ENCODE results near the gene ZNF488.
A peak's percentile ranks its signal among the peaks of the same experiment; 100 is the strongest.

The ZNF488 gene

DNA sequence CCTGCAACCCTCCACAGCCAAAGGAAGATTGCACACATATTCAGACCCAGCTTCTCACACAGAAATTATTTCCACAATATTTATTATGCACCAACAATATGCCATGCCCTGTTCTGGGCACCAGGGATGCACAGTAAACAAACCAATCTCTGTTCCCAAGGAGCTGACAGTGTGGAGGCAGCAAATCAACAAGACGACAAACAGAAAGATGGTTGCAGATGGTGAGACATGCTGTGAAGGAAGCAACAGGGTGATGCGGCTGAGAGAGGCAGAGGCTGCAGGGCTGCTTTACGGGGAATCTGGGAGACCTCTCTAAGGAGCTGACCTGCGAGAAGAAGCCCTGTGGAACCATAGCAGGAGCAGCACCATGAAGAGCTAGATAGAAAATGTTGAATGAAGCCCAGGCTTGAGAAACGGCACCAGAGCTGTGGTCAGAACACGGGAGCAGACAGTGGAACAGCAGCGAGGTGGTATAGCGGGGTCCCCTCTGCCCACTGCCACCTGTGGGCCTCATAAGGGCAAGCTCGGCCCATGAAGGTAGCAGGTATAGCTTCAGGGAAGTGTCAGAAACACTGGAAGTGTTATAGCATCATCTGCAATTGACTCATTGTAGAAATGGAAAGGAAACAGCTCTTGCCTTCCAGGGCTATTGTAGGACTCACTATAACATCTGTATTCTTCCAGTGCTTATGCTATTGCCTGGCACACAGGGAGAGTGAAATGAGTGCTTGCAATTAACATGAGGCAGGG lies 18.5 kb downstream of the ZNF488 start:
- DNase-seq: no peak

DNA sequence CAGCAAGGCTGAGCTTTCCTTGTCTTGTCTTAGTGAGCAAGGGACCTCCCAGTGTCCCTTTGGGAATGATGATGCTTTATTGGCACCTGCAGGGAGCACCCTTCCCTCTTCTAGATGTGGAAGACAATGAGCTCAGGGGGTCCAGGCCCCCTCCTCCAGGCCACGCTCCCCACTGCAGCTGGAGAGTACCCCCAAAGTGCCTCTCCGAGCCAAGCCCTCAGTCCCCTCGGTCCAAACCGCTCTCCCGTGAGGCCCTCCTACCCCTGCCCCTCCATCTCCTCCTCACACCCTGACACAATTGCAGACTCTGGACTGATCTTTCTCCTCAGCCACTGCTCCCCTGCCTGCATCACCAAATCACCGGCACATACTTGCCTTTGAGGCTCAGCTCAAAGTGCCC lies 19.2 kb downstream of the ZNF488 start:
- no peak for DNase-seq

DNA sequence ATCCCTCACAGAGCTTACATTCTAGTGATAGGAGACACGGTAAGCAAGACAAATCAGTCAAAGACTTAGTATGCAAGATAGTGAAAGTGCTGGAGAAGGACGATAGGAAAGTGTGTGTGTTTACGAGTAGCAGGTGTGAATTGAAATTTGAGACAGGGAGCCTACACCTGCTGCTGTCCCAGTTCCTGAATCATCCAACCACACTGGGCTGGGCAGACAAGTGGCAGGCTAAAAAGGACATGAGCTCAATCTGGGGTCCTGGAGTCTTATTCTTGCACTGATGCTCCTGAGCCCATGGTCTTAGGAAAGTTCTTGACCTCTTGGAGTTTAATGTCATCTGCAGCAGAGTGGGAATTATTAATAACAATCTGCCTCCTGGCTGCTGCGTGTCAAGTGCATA lies 19.7 kb downstream of the ZNF488 start:
- peak; percentile 10 for DNase-seq

DNA sequence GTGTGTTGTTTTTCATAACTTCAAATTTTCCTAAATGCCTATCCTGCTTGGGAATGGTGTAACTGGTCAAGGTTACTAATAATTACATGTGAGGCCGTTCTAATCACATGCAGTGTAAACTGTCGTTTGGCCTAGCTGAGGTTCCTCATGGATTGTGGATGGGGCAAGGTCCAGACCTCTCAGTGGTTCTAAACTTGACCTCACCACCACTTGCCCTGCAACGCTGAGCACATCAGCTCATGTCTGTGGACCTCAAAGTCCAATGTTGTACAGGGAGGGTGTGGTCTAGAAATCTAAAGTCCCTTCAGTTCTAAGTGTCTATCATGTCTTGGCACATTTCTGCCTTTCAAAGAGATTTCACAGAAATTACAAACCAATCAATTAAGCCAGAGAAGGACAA lies 20.3 kb downstream of the ZNF488 start:
- no peak for DNase-seq

DNA sequence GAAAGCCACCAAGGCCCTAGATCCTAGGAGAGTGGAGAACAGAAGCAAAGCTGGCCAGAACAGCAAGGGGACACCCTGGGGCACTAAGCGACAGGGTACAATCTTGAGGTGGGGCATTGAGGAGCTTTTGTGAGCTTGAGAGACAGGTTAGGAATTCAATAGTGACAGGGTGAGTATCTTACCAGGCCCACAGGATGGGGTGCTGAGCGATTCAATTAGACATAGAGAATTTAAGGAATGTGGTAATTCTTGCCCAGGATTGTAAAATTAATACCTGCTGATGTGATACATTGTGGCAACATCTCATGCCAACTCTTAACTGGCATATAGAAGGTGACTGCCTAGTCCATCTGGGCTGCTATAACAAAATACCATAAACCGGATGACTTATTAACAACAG lies 21.9 kb downstream of the ZNF488 start:
- no peak for DNase-seq

DNA sequence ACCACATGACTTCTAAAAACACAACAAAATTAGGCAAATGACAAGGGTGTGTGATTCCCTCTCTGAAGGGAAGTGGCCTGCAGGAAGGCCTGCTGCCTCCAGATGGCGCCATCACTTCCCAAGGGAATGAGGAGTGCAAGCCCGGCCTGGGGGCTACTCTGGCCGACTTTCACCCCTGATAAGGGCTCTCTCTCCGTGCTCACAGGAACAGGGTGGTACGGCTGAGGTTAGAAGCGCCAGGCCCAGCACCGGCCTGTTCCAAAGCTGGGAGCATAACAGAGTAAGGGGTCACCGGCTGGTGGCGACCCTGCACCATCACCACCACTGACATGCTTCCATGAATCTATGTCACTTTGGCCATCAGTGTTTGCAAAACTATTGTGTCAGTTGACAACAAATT lies 22.8 kb downstream of the ZNF488 start:
- no peak for DNase-seq

DNA sequence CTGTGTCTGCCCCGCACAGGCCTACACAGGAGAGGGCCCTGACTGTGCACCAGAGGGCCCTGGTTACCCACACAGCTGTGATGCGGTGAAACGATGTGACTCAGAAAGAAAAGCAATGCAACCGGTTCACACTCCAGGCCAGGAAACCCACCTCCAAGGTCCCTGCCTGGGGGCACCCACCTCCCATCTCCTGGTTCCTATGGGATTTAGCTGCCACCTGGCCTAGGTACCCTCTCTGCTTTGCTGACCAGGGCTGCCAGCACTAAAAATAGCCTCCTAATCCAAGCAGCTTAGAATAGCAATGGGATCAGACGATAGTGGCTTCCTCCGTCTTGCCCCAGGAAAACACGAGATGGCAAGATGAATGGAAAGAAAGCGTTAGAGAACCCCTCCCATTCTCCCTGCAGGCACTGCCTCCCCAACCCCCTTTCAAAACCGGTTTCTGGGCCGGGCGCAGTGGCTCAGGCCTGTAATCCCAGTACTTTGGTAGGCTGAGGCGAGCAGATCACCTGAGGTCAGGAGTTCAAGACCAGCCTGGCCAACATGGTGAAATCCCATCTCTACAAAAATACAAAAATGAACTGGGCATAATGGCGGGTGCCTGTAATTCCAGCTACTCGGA lies 23.6 kb downstream of the ZNF488 start:
- DNase-seq: no peak

DNA sequence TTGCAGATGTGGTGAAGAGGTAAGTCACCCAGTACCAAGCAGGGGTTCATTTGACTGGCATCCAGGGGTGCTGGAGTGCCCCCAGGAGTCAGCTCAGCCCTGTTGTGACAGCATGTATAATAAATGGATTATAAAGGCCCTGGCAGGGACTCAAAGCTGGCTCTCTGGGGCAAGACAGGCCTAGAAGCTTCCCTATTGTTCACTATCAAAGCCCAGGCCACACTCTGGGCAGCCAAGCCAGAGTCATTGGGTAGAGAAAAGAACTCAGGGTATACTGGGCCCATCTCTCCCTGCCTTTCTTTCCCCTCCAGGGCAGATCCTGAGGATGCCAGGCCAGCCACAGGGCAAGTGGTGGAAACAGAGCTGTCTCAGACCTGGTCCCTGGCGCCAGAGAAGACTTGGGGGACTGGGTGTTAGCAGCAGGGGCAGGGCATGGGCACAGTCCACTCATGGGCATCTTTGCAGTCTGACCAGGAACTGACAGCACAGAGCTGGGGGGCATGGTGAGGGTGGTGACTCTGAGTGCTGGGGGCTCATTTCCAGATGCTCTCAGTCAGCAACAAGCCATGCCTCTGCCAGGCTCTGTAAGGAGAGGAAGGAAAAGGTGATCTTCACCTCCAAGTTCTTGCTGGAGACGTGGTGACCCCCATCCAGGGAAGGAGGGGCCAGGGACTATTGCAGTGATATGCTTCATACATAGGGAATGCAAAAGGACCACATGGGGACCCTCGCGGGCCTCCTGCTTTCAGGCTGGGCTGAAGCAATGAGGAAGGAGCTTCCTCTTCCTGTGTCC lies 24.3 kb downstream of the ZNF488 start:
- no peak for DNase-seq

DNA sequence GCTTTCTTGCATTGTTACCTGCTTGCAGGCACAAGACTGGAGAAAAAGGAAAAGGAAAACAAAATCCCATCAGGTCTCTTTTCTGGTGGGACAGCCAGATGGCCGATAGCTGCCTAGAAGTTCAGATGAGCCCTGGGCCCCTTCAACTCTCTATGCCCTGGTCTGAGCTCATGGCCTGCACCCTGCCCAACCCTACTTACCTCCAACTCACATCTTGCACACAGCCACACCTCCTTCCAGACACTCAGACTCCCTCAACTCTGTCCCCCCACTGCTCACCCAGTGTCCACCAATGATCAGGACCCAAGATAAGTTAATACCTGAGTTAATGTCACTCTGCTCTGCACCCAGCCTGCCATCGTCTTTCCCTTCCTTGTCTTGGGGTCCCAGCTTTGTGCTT lies 25.0 kb downstream of the ZNF488 start:
- DNase-seq: no peak

DNA sequence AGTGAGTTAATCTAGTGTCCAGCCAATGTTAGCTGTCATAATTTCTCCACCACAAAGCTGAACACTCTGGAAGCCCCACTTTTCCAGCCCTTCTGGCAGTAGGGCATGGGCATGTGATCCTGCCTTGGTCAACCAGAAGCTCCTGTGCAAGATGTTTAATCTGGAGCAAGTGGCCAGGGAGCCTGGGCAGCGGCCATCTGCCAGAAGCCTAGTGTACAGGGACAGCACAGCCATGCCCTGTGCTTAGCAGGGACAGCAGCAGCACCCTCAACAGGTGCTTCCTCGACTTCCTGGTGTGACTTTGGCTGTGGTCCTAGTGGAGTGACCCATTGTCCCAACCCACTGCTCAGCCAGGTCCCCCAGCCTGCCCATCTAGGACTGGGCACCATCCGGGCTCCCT lies 25.6 kb downstream of the ZNF488 start:
- no peak for DNase-seq

DNA sequence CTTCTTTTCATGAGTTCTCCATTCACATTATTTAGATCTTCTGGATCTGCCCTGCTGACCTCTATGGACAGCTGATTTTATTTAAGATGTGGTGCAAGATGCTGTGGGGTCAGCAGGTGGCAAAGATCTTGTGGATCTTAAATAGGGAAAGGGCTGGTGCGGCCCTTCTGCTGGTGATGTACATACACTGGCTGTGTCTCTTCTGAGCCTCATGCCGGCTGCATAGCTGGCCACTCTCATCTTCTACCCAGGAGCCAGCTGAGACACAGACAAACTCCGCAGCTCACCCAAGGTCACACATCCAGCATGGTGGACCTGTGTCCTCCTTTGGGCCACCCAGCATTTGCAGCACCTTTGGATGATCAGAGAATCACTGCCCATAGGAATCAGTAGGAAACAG lies 26.2 kb downstream of the ZNF488 start:
- no peak for DNase-seq

DNA sequence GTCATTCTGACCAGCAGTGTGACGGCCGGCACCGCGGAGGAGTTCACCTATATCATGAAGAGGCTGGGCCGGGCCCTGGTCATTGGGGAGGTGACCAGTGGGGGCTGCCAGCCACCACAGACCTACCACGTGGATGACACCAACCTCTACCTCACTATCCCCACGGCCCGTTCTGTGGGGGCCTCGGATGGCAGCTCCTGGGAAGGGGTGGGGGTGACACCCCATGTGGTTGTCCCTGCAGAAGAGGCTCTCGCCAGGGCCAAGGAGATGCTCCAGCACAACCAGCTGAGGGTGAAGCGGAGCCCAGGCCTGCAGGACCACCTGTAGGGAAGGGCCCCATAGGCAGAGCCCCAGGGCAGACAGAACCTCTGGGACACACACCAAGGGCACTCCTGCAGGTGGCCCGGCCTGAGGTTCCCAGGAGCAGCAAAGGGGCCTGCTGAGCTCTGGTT lies 26.9 kb downstream of the ZNF488 start:
- DNase-seq: no peak

DNA sequence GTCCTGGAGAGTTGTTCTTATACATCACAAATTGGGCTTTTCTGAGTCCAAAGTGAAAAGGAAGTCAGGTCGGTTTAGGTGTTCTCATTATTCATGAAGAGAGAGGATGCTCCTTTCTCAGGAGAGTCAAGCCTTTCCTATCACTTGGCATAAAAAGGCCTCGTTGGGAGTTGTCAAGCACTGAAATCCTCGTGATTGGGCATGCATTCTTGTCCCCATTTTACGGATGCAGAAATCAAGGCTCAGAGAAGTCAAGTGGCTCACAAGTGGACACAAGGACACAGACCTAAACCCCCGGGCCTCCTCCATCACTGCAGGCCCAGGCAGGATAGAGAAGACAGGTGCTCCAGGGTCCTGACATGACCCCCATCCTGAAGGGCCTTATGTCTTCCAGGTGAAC lies 27.4 kb downstream of the ZNF488 start:
- DNase-seq: no peak

DNA sequence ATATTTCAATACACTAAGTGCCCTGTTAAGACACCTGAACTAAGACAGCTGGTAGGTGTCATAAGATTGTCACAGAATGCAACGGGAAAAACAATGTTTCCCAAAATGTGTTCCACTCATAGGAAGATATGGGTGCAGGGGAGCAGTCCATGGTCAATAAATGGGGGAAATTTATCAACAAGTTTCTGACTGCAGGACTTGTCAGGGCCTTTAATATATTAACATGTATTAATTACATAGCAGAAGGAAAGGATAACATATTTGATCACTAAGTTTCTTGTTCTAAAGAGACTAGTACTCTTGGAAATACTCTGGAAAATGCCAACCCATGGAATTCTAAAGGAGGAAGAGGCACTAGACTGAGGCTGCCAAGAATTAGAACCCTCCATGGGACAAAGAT lies 29.2 kb downstream of the ZNF488 start:
- no peak for DNase-seq

DNA sequence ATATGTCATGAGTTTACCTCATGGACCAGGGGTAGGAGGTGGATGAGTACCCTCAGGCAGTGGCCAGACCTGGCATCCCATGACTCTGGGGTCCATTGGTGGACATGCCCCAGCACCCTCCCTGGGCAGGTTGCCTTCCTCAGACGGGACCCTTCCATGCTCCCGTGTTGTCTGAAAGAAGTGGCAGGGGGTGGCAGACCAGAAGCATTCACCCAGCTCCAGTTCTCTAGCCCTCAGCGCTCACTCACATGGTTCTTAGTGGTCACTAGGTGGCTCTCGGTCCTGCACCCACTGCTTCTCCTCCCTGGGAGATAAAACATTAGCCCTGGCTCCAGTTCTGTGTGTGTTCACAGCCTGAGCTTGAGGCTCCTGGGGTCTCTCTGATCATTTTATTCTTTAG lies 29.9 kb downstream of the ZNF488 start:
- no peak for DNase-seq

DNA sequence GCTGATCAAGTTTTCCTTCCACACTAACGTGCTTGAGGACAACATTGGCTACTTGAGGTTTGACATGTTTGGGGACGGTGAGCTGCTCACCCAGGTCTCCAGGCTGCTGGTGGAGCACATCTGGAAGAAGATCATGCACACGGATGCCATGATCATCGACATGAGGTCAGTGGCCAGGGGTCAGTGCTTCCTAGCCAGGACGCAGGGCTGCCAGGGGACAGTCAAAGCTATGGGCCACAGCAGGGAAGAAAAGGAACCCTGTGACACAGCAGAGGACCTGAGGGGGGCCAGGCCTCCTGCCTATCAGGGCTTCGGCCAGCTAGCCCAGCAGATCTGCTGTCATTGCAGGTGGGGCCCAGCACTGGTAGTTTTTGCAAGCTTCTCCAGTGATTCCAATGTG lies 30.7 kb downstream of the ZNF488 start:
- DNase-seq: no peak

DNA sequence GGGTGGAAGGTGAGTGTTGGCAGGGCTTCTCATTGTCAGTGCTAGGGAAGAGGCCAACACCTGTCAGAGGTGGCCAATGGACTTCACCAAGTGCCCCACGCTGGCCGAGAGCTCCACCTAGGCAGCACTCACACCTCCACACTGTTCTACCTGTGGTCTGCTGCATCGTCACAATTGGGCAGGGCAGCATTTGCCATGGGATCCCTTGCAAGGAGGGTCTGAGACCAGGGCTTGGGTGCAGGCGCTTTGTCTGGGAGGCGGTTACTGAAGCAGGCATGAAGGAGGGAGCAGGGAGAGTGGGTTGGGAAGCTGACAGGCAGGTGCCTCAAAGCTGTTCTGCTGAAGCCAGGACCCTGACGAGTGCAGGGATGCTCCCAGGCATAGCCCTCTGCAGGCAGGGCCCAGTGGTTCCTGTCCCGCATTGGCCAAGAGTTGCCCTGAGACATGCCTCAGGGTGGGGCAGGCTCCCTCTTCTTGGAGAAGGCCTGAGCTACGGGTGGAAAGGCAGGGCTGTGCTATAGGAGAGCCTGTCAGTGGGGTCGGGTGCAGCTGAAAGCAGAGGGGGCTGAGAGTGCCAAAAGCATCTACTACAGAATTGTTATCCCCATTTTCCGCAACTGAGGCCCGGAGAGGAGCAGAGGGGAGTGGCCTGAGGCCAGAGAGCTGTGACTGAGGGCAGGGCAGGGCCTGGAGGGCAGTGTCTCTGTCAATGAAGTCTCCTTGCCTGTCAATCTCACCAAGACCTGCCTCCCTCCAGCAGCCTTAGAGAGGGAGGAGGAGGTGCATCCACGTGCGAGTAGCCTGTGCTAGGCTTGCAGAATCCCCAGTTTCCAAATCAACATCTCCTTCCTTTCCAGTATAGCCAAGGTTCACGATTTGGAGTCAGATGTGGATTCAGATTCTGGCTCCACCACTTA lies 31.9 kb downstream of the ZNF488 start:
- DNase-seq: no peak

DNA sequence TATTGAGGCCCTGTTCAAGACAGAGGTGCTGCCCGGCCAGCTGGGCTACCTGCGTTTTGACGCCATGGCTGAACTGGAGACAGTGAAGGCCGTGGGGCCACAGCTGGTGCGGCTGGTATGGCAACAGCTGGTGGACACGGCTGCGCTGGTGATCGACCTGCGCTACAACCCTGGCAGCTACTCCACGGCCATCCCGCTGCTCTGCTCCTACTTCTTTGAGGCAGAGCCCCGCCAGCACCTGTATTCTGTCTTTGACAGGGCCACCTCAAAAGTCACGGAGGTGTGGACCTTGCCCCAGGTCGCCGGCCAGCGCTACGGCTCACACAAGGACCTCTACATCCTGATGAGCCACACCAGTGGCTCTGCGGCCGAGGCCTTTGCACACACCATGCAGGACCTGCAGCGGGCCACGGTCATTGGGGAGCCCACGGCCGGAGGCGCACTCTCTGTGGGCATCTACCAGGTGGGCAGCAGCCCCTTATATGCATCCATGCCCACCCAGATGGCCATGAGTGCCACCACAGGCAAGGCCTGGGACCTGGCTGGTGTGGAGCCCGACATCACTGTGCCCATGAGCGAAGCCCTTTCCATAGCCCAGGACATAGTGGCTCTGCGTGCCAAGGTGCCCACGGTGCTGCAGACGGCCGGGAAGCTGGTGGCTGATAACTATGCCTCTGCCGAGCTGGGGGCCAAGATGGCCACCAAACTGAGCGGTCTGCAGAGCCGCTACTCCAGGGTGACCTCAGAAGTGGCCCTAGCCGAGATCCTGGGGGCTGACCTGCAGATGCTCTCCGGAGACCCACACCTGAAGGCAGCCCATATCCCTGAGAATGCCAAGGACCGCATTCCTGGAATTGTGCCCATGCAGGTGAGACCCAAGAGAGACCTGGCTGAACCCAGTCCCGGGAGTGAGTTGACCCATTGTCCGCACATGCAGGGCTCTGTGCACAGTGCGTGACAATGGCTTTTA lies 33.1 kb downstream of the ZNF488 start:
- DNase-seq: no peak

DNA sequence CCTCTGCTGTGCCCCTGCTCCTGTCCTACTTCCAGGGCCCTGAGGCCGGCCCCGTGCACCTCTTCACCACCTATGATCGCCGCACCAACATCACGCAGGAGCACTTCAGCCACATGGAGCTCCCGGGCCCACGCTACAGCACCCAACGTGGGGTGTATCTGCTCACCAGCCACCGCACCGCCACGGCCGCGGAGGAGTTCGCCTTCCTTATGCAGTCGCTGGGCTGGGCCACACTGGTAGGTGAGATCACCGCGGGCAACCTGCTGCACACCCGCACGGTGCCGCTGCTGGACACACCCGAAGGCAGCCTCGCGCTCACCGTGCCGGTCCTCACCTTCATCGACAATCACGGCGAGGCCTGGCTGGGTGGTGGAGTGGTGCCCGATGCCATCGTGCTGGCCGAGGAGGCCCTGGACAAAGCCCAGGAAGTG lies 34.1 kb downstream of the ZNF488 start:
- no peak for DNase-seq

DNA sequence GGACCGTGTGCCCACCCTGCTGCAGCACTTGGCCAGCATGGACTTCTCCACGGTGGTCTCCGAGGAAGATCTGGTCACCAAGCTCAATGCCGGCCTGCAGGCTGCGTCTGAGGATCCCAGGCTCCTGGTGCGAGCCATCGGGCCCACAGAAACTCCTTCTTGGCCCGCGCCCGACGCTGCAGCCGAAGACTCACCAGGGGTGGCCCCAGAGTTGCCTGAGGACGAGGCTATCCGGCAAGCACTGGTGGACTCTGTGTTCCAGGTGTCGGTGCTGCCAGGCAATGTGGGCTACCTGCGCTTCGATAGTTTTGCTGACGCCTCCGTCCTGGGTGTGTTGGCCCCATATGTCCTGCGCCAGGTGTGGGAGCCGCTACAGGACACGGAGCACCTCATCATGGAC lies 34.6 kb downstream of the ZNF488 start:
- DNase-seq: no peak

DNA sequence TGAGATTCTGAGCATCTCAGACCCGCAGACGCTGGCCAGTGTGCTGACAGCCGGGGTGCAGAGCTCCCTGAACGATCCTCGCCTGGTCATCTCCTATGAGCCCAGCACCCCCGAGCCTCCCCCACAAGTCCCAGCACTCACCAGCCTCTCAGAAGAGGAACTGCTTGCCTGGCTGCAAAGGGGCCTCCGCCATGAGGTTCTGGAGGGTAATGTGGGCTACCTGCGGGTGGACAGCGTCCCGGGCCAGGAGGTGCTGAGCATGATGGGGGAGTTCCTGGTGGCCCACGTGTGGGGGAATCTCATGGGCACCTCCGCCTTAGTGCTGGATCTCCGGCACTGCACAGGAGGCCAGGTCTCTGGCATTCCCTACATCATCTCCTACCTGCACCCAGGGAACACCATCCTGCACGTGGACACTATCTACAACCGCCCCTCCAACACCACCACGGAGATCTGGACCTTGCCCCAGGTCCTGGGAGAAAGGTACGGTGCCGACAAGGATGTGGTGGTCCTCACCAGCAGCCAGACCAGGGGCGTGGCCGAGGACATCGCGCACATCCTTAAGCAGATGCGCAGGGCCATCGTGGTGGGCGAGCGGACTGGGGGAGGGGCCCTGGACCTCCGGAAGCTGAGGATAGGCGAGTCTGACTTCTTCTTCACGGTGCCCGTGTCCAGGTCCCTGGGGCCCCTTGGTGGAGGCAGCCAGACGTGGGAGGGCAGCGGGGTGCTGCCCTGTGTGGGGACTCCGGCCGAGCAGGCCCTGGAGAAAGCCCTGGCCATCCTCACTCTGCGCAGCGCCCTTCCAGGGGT lies 35.2 kb downstream of the ZNF488 start:
- no peak for DNase-seq
